HG03196 (cell line): ENCODE results near the gene CPNE9.

Experiments
- ATAC-seq: cut with Tn5 transposase; IDR thresholded peaks from one replicate; pipeline ENCODE4 v1.9.1; 2021; ENCODE audit not compliant: unreplicated experiment

Gene CPNE9

GRCh38 chr3:9686703-9687102, 16.9 kb upstream of the CPNE9 start:
- no peak for ATAC-seq

GRCh38 chr3:9687514-9687913, 16.1 kb upstream of the CPNE9 start:
- no peak for ATAC-seq

GRCh38 chr3:9688961-9689360, 14.7 kb upstream of the CPNE9 start:
- ATAC-seq = no peak

GRCh38 chr3:9689757-9690156, 13.9 kb upstream of the CPNE9 start:
- ATAC-seq = no peak

GRCh38 chr3:9690451-9691450, 12.9 kb upstream of the CPNE9 start:
- peak; percentile 98 for ATAC-seq

GRCh38 chr3:9691636-9692035, 12.0 kb upstream of the CPNE9 start:
- ATAC-seq = no peak

- ATAC-seq = no peak
These were observed 11.2 kb upstream of the CPNE9 start for GRCh38 chr3:9692416-9692815.

GRCh38 chr3:9695345-9695744, 8.3 kb upstream of the CPNE9 start:
- no peak for ATAC-seq

GRCh38 chr3:9695746-9696145, 7.9 kb upstream of the CPNE9 start:
- ATAC-seq = no peak

- no peak for ATAC-seq
These were observed 7.0 kb upstream of the CPNE9 start for GRCh38 chr3:9696480-9697220.

- no peak for ATAC-seq
These were observed 5.7 kb upstream of the CPNE9 start for GRCh38 chr3:9697892-9698291.

GRCh38 chr3:9698293-9698692, 5.3 kb upstream of the CPNE9 start:
- no peak for ATAC-seq

GRCh38 chr3:9700536-9700935, 3.1 kb upstream of the CPNE9 start:
- no peak for ATAC-seq

GRCh38 chr3:9701006-9701405, 2.6 kb upstream of the CPNE9 start:
- ATAC-seq = no peak

GRCh38 chr3:9701711-9702110, 1.9 kb upstream of the CPNE9 start:
- ATAC-seq = no peak

GRCh38 chr3:9703240-9703639, 393 bp upstream of the CPNE9 start:
- ATAC-seq = no peak

- no peak for ATAC-seq
These were observed 1.0 kb downstream of the CPNE9 start for GRCh38 chr3:9704347-9705322.

GRCh38 chr3:9710174-9710739, 6.6 kb downstream of the CPNE9 start:
- no peak for ATAC-seq

GRCh38 chr3:9712415-9712814, 8.8 kb downstream of the CPNE9 start:
- ATAC-seq = no peak

GRCh38 chr3:9713142-9713541, 9.5 kb downstream of the CPNE9 start:
- ATAC-seq = no peak

GRCh38 chr3:9715136-9715535, 11.5 kb downstream of the CPNE9 start:
- no peak for ATAC-seq
